HepG2 (cell line): ENCODE measurements around the gene DUS1L. TPM values are rescaled to one million over a fixed set of nuclear protein-coding genes. Genes with fewer than 3 reads are reported as not detected.
A peak's percentile ranks its signal among the peaks of the same experiment; 100 is the strongest.

Experiments
- MYPOP ChIP-seq: sonication (generic); formaldehyde crosslinking; IDR thresholded peaks from 2 replicates; pipeline ENCODE4 v1.8.1; 2023; ENCODE audit warnings: mild to moderate bottlenecking, moderate library complexity, missing genetic modification reagents
- POGK ChIP-seq: sonication (generic); formaldehyde crosslinking; conservative IDR thresholded peaks from 2 replicates; pipeline ENCODE4 v1.8.0; 2022; ENCODE audit warnings: mild to moderate bottlenecking, moderate library complexity, missing genetic modification reagents
- REPIN1 ChIP-seq: sonication (generic); formaldehyde crosslinking; IDR thresholded peaks from 2 replicates; pipeline ENCODE4 v1.8.0; 2022; ENCODE audit warnings: missing genetic modification reagents, low read depth, mild to moderate bottlenecking, borderline replicate concordance
- SSRP1 ChIP-seq: IDR thresholded peaks from 2 replicates; pipeline ENCODE4 v1.6.1; 2016; ENCODE audit warnings: control low read depth
- TFAP4 ChIP-seq: sonication (generic); IDR thresholded peaks from 2 replicates; pipeline ENCODE4 v1.6.1; 2016; ENCODE audit warnings: low read depth, borderline replicate concordance
- ZEB1 ChIP-seq: IDR thresholded peaks from 2 replicates; pipeline ENCODE4 v1.6.1; 2012; ENCODE audit warnings: mild to moderate bottlenecking, low read depth, inconsistent platforms; ENCODE audit not compliant: insufficient replicate concordance
- ZNF18 ChIP-seq: sonication (generic); formaldehyde crosslinking; IDR thresholded peaks from 2 replicates; pipeline ENCODE4 v1.8.0; 2022; ENCODE audit warnings: mild to moderate bottlenecking, missing genetic modification reagents; ENCODE audit not compliant: insufficient replicate concordance
- ZNF281 ChIP-seq: sonication (generic); formaldehyde crosslinking; IDR thresholded peaks from 2 replicates; pipeline ENCODE4 v1.4.0; 2020; ENCODE audit warnings: missing genetic modification reagents, borderline replicate concordance
- ZNF512B ChIP-seq: sonication (generic); formaldehyde crosslinking; IDR thresholded peaks from 2 replicates; pipeline ENCODE4 v1.5.1; 2020; ENCODE audit warnings: missing genetic modification reagents, mild to moderate bottlenecking, borderline replicate concordance
- ZNF713 ChIP-seq: sonication (generic); formaldehyde crosslinking; IDR thresholded peaks from 2 replicates; pipeline ENCODE4 v1.4.0; 2020; ENCODE audit warnings: mild to moderate bottlenecking, missing genetic modification reagents
- ZNF784 ChIP-seq: sonication (generic); formaldehyde crosslinking; IDR thresholded peaks from 2 replicates; pipeline ENCODE4 v1.5.1; 2020; ENCODE audit warnings: missing genetic modification reagents, mild to moderate bottlenecking, borderline replicate concordance
- polyA plus RNA-seq, 8 experiments: library from polyadenylated mRNA; depleted of rRNA in 3 of 8; stranded (reverse) in 7 of 8; unstranded in 1 of 8; fragments of >200 nt; fragmentation: Illumina TruSeq in 4 of 8; extraction: Trizol in 4 of 8; gene quantifications; 2 replicates each; pipeline versions ENCODE4 v1.2.1 to v1.2.3, GENCODE V29; 2011 to 2016; ENCODE audit warnings: low read depth in 4 of 8, missing spikeins in 1 of 8, mixed read lengths in 1 of 8; ENCODE audit not compliant: insufficient read depth in 1 of 8
- total RNA-seq, 5 experiments: library from RNA; depleted of rRNA; stranded (reverse); fragments of >200 nt; fragmentation: Illumina TruSeq; extraction: Trizol; gene quantifications; 2 replicates each; pipeline ENCODE4 v1.2.3, GENCODE V29; 2016; ENCODE audit warnings: low read depth in 1 of 5

Gene DUS1L
- total and polyA plus RNA-seq, 2 of the 13 experiments (the other 11 are each of a cell fraction or from before 2014, with no cell fraction given): 81.0 to 109 TPM

- TF ChIP-seq SSRP1 (CRISPR knock-in tag): peak; percentile 29
- peak; percentile 22 for TF ChIP-seq ZEB1
- 0 out of 2 replicates have a peak, but pooled peaks have one; percentile 34 for TF ChIP-seq POGK
- TF ChIP-seq ZNF18 (CRISPR knock-in tag): peak; percentile 19
- TF ChIP-seq ZNF281 (CRISPR knock-in tag): peak; percentile 16; the same call in 1 of the 2 replicates
- TF ChIP-seq ZNF784 (CRISPR knock-in tag): peak; percentile 29; the same call in 1 of the 2 replicates
- TF ChIP-seq ZNF512B (CRISPR knock-in tag): peak; percentile 0; the same call in 1 of the 2 replicates
- TF ChIP-seq TFAP4: 0 out of 2 replicates have a peak, but pooled peaks have one; percentile 21
- 0 out of 2 replicates have a peak, but pooled peaks have one; percentile 29 for TF ChIP-seq REPIN1 (CRISPR knock-in tag)
- TF ChIP-seq ZNF713 (CRISPR knock-in tag): 0 out of 2 replicates have a peak, but pooled peaks have one; percentile 35
- no peak for TF ChIP-seq MYPOP
These were observed 11.4 kb upstream of the DUS1L start (continued) for GRCh38 chr17:82076785-82077591.
